SU-DHL-6 (cell line): Measurements from ENCODE around the gene TRIP13.

ENCODE experiments used
- H2AFZ ChIP-seq: fragments of 200-600 bp; sonication (generic); 2 replicates; pipeline ENCODE4 v1.6.1; 2014; ENCODE audit warnings: low read depth, mild to moderate bottlenecking, moderate library complexity, mixed read lengths, antibody characterized with exemption, low read length; ENCODE audit not compliant: severe bottlenecking
- H3F3A ChIP-seq: fragments of 200-600 bp; shearing (Covaris generic); 2 replicates; pipeline ENCODE4 v1.6.0; 2016; ENCODE audit warnings: antibody characterized with exemption, mild to moderate bottlenecking; ENCODE audit not compliant: insufficient read depth
- H3K27ac ChIP-seq: fragments of 200-600 bp; sonication (generic); 2 replicates; pipeline ENCODE4 v1.5.1; 2016; ENCODE audit warnings: low read depth, mild to moderate bottlenecking, low read length, moderate library complexity, mixed read lengths
- H3K27me3 ChIP-seq: fragments of 200-600 bp; sonication (generic), shearing (Covaris generic); 2 replicates; pipeline ENCODE4 v1.6.0; 2014; ENCODE audit warnings: mild to moderate bottlenecking, low read length
- H3K36me3 ChIP-seq: fragments of 200-600 bp; sonication (generic); 2 replicates; pipeline ENCODE4 v1.6.1; 2014; ENCODE audit warnings: mild to moderate bottlenecking, low read length, mixed read lengths
- H3K4me2 ChIP-seq: fragments of 300-600, 200-600 bp; shearing (Covaris generic), sonication (generic); 2 replicates; pipeline ENCODE4 v1.6.0; 2014; ENCODE audit warnings: low read length, low read depth, mild to moderate bottlenecking; ENCODE audit not compliant: poor library complexity, severe bottlenecking
- H3K4me3 ChIP-seq: fragments of 200-600 bp; sonication (generic); 2 replicates; pipeline ENCODE4 v1.5.1; 2014; ENCODE audit warnings: antibody characterized with exemption, low read length, mild to moderate bottlenecking, mixed read lengths; ENCODE audit not compliant: insufficient read depth, poor library complexity, severe bottlenecking
- H3K79me2 ChIP-seq: fragments of 200-600 bp; sonication (generic); 2 replicates; pipeline ENCODE4 v1.6.1; 2014; ENCODE audit warnings: mild to moderate bottlenecking, low read length, moderate library complexity; ENCODE audit not compliant: insufficient read depth
- H3K9ac ChIP-seq: fragments of 200-600 bp; sonication (generic); 2 replicates; pipeline ENCODE4 v1.7.0; 2014; ENCODE audit warnings: mild to moderate bottlenecking, low read length
- H3K9me2 ChIP-seq: fragments of 200-600 bp; sonication (generic); replicated peaks from 2 replicates; pipeline ENCODE4 v1.6.1; 2014; ENCODE audit warnings: low read length; ENCODE audit not compliant: insufficient read depth
- H3K9me3 ChIP-seq: fragments of 200-600 bp; sonication (generic); 2 replicates; pipeline ENCODE4 v1.6.1; 2014; ENCODE audit warnings: low read length, mixed read lengths; ENCODE audit not compliant: insufficient read depth
- H4K20me1 ChIP-seq: fragments of 200-600 bp; sonication (generic); 2 replicates; pipeline ENCODE4 v1.6.1; 2014; ENCODE audit warnings: low read depth, mild to moderate bottlenecking, antibody characterized with exemption, low read length, moderate library complexity, mixed read lengths
- CTCF ChIP-seq: fragments of 200-600 bp; sonication (generic); IDR thresholded peaks from one replicate; pipeline ENCODE4 v1.5.1; 2017; ENCODE audit warnings: antibody characterized with exemption, mild to moderate bottlenecking, low read length, moderate library complexity; ENCODE audit not compliant: insufficient read depth, poor library complexity, severe bottlenecking
- EZH2phosphoT487 ChIP-seq: fragments of 200-600 bp; sonication (generic), shearing (Covaris generic); conservative IDR thresholded peaks from 2 replicates; pipeline ENCODE4 v1.6.1; 2018; ENCODE audit warnings: mild to moderate bottlenecking, antibody characterized with exemption, low read length, moderate library complexity, mixed read lengths

The TRIP13 gene

DNA sequence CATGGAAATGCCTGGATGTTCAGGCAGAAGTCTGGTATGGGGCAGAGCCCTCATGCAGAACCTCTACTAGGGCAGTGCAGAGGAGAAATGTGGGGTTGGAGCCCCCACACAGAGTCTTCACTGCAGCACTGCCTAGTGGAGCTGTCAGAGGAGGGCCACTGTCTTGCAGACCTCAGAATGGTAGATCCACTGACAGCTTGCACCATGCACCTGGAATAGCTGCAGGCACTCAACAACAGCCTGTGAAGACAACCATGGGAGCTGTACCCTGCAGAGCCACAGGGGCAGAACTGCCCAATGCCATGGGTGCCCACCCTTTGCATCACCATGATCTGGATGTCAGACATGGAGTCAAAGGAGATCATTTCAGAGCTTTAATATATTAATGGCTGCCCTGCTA lies 36.9 kb downstream of the TRIP13 start:
- Histone ChIP-seq H3K4me2 (no peak overlapping the region), H3K27me3 (no peaks in the 10 kb centered on the region), H3K9me2 (no peaks in the 10 kb centered on the region), H3K4me3 (no peak overlapping the region), H3K27ac (no peak overlapping the region), H3K9ac (no peak overlapping the region), H3K9me3 (no peaks in the 10 kb centered on the region), H3K36me3 (no peaks in the 10 kb centered on the region), H3K79me2 (no peaks in the 10 kb centered on the region), H4K20me1 (no peaks in the 10 kb centered on the region), H3F3A (no peaks in the 10 kb centered on the region), H2AFZ (no peak overlapping the region)
- TF ChIP-seq CTCF: no peak

GRCh38 chr5:930866-931265 lies 38.2 kb downstream of the TRIP13 start:
- Histone ChIP-seq H3F3A (no peaks in the 10 kb centered on the region), H3K4me2 (no peak overlapping the region), H3K36me3 (no peaks in the 10 kb centered on the region), H4K20me1 (no peaks in the 10 kb centered on the region), H3K9me2 (no peaks in the 10 kb centered on the region), H3K4me3 (no peak overlapping the region), H3K27me3 (no peaks in the 10 kb centered on the region), H3K79me2 (no peaks in the 10 kb centered on the region), H2AFZ (no peak overlapping the region), H3K9me3 (no peaks in the 10 kb centered on the region), H3K27ac (no peak overlapping the region), H3K9ac (no peak overlapping the region)
- TF ChIP-seq EZH2phosphoT487: no peak
- TF ChIP-seq CTCF: no peak

GRCh38 chr5:931570-932145 lies 39.0 kb downstream of the TRIP13 start:
- no peaks in the 10 kb centered on the region for H3K36me3 ChIP-seq
- H3K9me2 ChIP-seq: no peaks in the 10 kb centered on the region
- H3K4me2 ChIP-seq: no peak overlapping the region
- H3K9ac ChIP-seq: no peak overlapping the region
- no peaks in the 10 kb centered on the region for H3K79me2 ChIP-seq
- no peaks in the 10 kb centered on the region for H3F3A ChIP-seq
- no peaks in the 10 kb centered on the region for H3K27me3 ChIP-seq
- no peak for TF ChIP-seq EZH2phosphoT487
- no peak for TF ChIP-seq CTCF
- H4K20me1 ChIP-seq: no peaks in the 10 kb centered on the region
- no peak overlapping the region for H3K27ac ChIP-seq
- no peak overlapping the region for H3K4me3 ChIP-seq
- H3K9me3 ChIP-seq: no peaks in the 10 kb centered on the region
- no peak overlapping the region for H2AFZ ChIP-seq
